Left ventricle myocardium superior (tissue), 1 donor: Measurements from ENCODE around the gene CNDP1. TPM values are rescaled to one million over a fixed set of nuclear protein-coding genes. Genes with fewer than 3 reads are reported as not detected.

Experiments used
- ATAC-seq: fragments of 200-7000 bp; cut with Tn5 transposase; one replicate; pipeline ENCODE4 v1.9.1; 2020; ENCODE audit warnings: mild to moderate bottlenecking, moderate library complexity
- DNase-seq: peaks from one replicate; pipeline ENCODE4 v3.0.0-alpha.2; 2020
- intact Hi-C: fragments of 100-400 bp; cut with micrococcal nuclease; formaldehyde crosslinking; loops from one replicate; pipeline ENCODE4 v1.11.0; 2022
- total RNA-seq: library from RNA; stranded (reverse); fragmentation: NEBNext Ultra II Directional; extraction: Animal tissue kit (Norgen Biotek cat#: 25700); gene quantifications from one replicate; pipeline ENCODE4 v1.2.1, GENCODE V29; 2021
- donor health status: DM: no; HTN: yes; CAD: no; lungs with severe emphysema.

Gene CNDP1
- total RNA-seq, 1 donor from 2014 or later: not detected

- intact Hi-C loops: no loop called here
- ATAC-seq (no peak), DNase-seq (no peak)
Measured at GRCh38 chr18:74608681-74609080, 74.4 kb downstream of the CNDP1 start.

GRCh38 chr18:74609535-74609934 is 75.2 kb downstream of the CNDP1 start:
- DNase-seq (no peak), ATAC-seq (no peak)
- intact Hi-C loops: no loop called here

- DNase-seq (no peak), ATAC-seq (no peak)
- intact Hi-C loops: no loop called here
Measured at GRCh38 chr18:74610051-74610615, 75.8 kb downstream of the CNDP1 start.

DNA sequence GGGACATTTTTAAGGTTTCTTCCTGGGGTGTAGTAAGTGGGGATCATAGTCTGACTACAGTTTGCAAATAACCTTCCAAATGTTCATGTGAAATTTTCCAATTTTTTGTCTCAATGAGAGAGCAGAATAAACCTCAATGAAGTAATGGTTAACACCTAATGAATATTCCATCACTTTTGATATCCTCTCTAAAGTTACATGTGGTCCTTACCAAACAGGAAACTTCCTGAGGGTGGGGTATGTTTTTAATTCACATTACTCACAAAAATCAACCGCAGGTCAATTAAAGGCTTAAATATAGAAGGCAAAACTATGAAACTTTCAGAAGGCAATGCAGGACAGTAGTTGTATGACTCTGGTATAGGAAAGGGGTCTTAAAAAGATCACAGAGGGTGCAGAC is 76.6 kb downstream of the CNDP1 start:
- intact Hi-C loops: no loop called here
- DNase-seq: no peak
- ATAC-seq: no peak

- DNase-seq (no peak), ATAC-seq (no peak)
- intact Hi-C loops: no loop called here
Measured at GRCh38 chr18:74611765-74612164, 77.5 kb downstream of the CNDP1 start.

- no peak for ATAC-seq
Measured at GRCh38 chr18:74613381-74613780, 79.1 kb downstream of the CNDP1 start.

DNA sequence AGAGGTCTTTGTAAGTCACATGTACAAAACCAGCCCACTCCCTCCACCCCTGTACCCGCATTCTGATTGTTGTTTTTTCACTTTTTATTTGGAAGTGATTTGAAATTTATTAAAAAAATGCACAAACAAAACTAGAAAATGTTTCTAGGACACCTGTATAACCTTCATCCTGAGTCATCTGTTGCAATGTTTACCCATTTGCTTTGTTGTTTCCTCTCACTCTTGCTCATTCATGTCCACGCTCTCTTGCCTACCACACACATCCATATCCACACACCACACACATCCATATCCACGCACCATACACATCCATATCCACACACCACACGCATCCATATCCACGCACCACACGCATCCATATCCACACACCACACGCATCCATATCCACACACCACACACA is 82.2 kb downstream of the CNDP1 start:
- DNase-seq (no peak), ATAC-seq (no peak)
- intact Hi-C loops: no loop called here

More at GRCh38 chr18:74613381-74613780, 79.1 kb downstream of the CNDP1 start:
- DNase-seq: no peak
- intact Hi-C loops: no loop called here

DNA sequence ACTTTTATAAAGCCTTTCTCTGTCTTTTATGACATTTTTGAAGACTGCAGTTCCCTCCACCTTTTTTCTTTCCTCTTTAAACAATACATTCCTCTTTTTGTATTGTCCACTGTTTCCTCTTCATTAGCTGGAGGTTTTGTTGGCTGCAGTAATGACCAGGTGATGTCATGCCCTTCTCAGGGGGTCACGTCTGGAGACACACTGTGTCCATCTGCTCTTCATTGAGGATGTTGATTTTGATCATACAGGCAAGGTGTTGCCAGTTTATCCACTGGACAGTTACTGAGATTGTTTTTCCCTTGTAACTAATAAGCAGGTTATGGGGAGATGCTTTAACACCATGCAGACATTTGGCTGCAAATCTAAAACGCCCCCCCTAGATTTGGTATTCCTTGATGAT is 83.2 kb downstream of the CNDP1 start:
- DNase-seq (no peak), ATAC-seq (no peak)
- intact Hi-C loops: no loop called here

GRCh38 chr18:74622072-74622471 is 87.8 kb downstream of the CNDP1 start:
- intact Hi-C loops: no loop called here
- DNase-seq (no peak), ATAC-seq (no peak)

DNA sequence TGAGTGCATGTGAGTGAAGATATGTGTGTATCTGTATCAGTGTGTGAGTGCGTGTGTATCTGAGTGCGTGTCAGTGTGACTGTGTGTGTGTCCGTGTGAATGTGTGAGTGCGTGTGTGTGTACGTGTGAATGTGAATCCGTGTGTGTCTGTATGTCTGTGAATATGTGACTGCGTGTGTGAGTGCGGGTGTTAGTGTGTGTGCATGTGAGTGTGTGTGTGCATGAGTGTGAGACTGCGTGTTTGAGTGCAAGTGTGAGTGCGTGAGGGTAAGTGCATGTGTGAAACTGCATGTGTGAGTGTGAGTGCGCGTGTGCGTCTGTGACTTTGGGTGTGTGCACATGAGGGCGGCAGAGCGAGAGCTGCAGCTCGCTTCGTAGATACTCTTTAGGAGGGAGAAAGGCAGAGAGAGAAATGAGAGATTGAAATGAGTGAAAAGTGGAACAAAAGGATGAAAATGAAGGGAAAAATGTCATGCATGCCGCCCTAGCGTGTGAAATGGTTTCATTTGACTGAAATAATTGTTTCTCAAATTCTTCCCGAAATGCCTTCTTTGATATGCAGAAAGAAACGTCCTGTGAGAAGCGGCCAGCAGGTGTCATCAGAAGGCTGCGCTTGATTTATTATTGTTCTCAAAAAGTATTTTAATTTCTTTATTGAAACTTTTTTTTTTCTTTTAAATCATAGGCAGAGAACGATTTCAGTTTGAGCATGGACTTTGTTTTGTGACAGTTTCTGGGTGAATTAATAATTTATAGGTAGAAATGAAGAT is 88.9 kb downstream of the CNDP1 start:
- intact Hi-C loops: no loop called here
- ATAC-seq: no peak
- DNase-seq: no peak

GRCh38 chr18:74624466-74624865 is 90.2 kb downstream of the CNDP1 start:
- no peak for ATAC-seq
- no peak for DNase-seq
- intact Hi-C loops: no loop called here

DNA sequence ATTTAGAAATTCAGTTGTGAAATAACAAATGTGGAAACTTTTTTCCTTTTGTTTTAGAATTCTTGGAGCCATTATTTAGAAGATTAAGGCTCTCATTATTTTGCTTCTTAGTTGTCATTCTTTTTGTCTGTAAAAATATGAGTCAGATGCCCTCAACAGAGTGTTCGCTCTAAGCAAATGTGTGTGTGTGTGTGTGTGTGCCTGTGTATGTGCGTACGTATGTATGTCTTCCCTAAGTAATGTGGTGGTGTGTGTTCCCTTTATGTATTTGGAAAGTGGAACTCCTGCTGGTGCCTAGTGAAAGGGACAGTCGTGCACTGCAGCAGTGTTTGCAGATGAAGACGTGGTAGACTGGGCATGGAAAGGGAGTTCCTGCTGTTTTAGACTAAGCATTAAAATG is 90.9 kb downstream of the CNDP1 start:
- ATAC-seq (no peak), DNase-seq (no peak)
- intact Hi-C loops: no loop called here

GRCh38 chr18:74626049-74626874 is 92.0 kb downstream of the CNDP1 start:
- intact Hi-C loops: no loop called here
- no peak for DNase-seq
- ATAC-seq: peak; percentile 44

GRCh38 chr18:74630804-74631203 is 96.5 kb downstream of the CNDP1 start:
- intact Hi-C loops: no loop called here
- DNase-seq: no peak
- no peak for ATAC-seq

GRCh38 chr18:74631212-74631611 is 96.9 kb downstream of the CNDP1 start:
- no peak for DNase-seq
- intact Hi-C loops: no loop called here
- ATAC-seq: no peak

- intact Hi-C loops: no loop called here
- DNase-seq (no peak), ATAC-seq (no peak)
Measured at GRCh38 chr18:74631623-74632350, 97.5 kb downstream of the CNDP1 start.

DNA sequence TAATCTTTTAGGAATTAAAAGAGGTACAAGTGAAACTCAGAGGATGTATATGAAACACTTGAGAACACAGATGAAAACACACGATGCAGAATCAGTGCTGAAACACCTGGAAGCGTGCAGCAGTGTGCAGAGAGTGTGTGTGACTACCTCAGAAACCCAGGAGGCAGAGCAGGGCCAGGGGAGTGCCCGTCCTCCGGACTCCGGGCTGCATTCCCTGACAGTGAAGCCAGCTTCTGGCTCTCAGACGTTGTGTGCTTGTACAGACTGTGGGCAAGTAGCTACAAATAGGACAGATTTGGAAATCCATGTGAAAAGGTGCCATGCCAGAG is 98.0 kb downstream of the CNDP1 start:
- ATAC-seq (no peak), DNase-seq (no peak)
- intact Hi-C loops: no loop called here

GRCh38 chr18:74632856-74633255 is 98.6 kb downstream of the CNDP1 start:
- intact Hi-C loops: no loop called here
- no peak for DNase-seq
- ATAC-seq: no peak

GRCh38 chr18:74633652-74634352 is 99.5 kb downstream of the CNDP1 start:
- intact Hi-C loops: no loop called here

More at GRCh38 chr18:74633652-74634352, 99.5 kb downstream of the CNDP1 start:
- ATAC-seq (no peak), DNase-seq (no peak)
